ENCODE results near the gene SNX30. TPM values are rescaled to one million over a fixed set of nuclear protein-coding genes. Genes with fewer than 3 reads are reported as not detected.

SNX30 gene
- total RNA-seq, 1 donor = 20.4 TPM

DNA sequence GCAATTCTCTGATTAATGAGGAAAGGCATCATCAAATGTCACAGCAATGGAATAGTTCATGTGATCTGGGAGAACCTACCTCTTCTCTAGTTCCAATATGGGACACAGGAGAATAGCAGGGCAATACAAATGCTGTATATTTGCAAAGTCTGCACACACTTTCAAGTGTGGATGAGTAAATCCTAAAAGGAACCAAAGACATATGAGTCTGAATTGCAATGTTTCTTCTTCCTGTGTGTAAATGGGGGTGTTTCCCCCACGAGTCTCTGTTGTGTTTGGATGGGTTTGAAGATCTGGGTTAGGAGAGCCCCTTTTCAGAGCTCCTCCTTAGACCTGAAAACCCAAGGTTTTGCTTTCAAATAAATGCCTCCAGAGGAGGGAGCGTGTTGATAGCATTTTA lies 113.2 kb downstream of the SNX30 start:
- H3K9me3 ChIP-seq (ENCODE audit: low read depth, low read length) = no peaks in the 10 kb centered on the region
- H3K4me1 ChIP-seq (ENCODE audit: insufficient read depth, low read length) = peaks cover 93% of the 10 kb centered on the region
- H3K4me3 ChIP-seq (ENCODE audit: low read length) = no peak overlapping the region
- no peaks in the 10 kb centered on the region for H3K27me3 ChIP-seq (ENCODE audit: insufficient read depth, low read length)

DNA sequence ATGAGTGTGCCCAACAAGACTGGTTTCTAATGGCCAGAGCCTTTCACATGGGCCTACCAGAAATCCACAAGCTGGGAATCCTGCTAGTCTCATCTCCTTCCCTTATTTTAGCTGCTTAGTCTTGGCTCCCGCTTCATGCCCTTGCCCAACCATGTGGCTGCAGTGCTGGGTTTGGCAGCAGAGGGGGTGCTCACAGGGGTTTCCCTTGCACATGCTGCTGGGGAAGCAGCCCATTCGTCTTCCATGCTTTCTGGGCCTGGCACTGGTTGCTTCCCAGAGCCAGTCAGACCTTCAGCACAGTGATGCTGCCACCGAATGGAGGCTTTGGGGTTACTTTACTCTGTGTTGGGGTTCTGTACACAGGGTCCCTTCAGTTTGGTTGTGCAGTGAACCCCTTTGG lies 113.8 kb downstream of the SNX30 start:
- Histone ChIP-seq H3K4me1 (ENCODE audit: insufficient read depth, low read length) (peaks cover 90% of the 10 kb centered on the region), H3K4me3 (ENCODE audit: low read length) (no peak overlapping the region), H3K27me3 (ENCODE audit: insufficient read depth, low read length) (no peaks in the 10 kb centered on the region), H3K9me3 (ENCODE audit: low read depth, low read length) (no peaks in the 10 kb centered on the region)

DNA sequence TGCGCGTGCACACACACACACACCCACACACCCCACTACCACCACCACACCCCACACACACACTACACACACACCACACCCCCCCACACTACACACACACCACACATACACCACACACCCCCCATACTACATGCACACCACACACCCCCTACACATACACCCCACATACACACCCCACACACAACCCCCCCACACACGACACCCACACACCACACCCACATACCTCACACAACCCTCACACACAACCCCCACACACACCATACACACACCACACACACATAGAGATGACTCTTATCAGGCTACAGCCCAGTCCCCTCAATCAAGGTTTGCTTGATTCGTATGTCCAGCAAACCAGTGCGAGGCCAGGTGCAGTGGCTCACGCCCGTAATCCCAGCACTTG lies 114.4 kb downstream of the SNX30 start:
- Histone ChIP-seq H3K27me3 (ENCODE audit: insufficient read depth, low read length) (no peaks in the 10 kb centered on the region), H3K4me1 (ENCODE audit: insufficient read depth, low read length) (peaks cover 85% of the 10 kb centered on the region), H3K4me3 (ENCODE audit: low read length) (no peak overlapping the region), H3K9me3 (ENCODE audit: low read depth, low read length) (no peaks in the 10 kb centered on the region)

DNA sequence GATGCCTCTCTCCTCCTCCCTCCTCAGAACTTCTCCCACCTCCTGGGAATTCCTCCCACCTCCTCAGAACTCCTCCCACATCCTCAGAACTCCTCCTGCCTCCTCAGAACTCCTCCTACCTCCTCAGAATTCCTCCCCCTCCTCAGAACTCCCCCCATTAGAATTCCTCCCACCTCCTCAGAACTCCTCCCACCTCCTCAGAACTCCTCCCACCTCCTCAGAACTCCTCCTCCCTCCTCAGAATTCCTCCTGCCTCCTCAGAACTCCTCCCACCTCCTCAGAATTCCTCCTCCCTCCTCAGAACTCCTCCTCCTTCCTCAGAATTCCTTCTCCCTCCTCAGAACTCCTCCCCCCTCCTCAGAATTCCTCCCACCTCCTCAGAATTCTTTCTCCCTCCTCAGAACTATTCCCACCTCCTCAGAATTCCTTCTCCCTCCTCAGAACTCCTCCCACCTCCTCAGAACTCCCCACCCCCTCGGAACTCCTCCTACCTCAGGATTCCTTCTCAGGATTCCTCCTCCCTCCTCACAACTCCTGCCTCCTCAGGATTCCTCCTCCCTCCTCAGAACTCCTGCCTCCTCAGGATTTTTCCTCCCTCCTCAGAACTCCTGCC lies 116.2 kb downstream of the SNX30 start:
- no peaks in the 10 kb centered on the region for H3K27me3 ChIP-seq (ENCODE audit: insufficient read depth, low read length)
- no peaks in the 10 kb centered on the region for H3K9me3 ChIP-seq (ENCODE audit: low read depth, low read length)
- H3K4me1 ChIP-seq (ENCODE audit: insufficient read depth, low read length) = peaks cover 71% of the 10 kb centered on the region
- no peak overlapping the region for H3K4me3 ChIP-seq (ENCODE audit: low read length)

DNA sequence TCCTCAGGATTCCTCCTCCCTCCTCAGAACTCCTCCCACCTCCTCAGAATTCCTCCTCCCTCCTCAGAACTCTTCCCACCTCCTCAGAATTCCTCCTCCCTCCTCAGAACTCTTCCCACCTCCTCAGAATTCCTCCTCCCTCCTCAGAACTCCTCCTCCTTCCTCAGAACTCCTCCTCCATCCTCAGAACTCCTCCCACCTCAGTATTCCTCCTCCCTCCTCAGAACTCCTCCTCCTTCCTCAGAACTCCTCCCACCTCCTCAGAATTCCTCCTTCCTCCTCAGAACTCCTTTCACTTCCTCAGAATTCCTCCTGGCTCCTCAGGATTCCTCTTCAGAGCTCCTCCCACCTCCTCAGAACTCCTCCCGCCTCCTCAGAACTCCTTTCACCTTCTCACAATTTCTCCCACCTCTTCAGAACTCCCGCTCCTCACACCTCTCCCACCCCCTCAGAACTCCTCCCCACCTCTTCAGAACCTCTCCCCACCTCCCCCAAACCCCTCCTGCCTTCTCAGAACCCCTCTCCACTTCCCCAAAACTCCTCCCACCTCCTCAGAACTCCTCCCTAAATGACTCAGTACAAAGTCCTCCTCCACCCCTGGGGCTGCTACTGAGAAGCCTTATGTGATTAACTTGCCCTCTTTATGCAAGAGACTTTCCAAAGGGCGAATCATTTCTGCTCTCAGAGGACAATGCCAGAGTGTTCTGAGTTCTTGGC lies 116.9 kb downstream of the SNX30 start:
- no peaks in the 10 kb centered on the region for H3K9me3 ChIP-seq (ENCODE audit: low read depth, low read length)
- H3K4me3 ChIP-seq (ENCODE audit: low read length) = no peak overlapping the region
- H3K27me3 ChIP-seq (ENCODE audit: insufficient read depth, low read length) = no peaks in the 10 kb centered on the region
- peaks cover 71% of the 10 kb centered on the region for H3K4me1 ChIP-seq (ENCODE audit: insufficient read depth, low read length)

DNA sequence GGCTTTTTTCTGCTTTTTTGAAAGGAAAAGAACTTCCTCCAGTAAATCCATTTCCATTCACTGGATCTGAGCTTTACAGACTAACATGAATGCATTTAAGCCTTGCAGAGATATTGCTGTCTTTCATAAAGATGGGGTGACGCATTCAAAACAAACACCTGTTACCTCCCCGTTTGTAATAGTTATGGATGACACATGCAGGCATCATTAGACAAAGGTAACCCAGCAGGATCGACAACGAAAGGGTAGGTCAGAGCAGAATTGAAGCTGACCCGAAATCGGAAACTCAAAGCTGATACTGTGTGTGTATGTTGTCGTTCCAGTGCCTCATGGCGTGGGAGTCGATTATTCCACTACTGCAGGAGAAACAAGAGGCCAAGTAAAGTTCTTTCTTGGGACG lies 117.9 kb downstream of the SNX30 start:
- no peaks in the 10 kb centered on the region for H3K27me3 ChIP-seq (ENCODE audit: insufficient read depth, low read length)
- H3K4me3 ChIP-seq (ENCODE audit: low read length) = no peak overlapping the region
- H3K4me1 ChIP-seq (ENCODE audit: insufficient read depth, low read length) = peaks cover 63% of the 10 kb centered on the region
- H3K9me3 ChIP-seq (ENCODE audit: low read depth, low read length) = no peaks in the 10 kb centered on the region

DNA sequence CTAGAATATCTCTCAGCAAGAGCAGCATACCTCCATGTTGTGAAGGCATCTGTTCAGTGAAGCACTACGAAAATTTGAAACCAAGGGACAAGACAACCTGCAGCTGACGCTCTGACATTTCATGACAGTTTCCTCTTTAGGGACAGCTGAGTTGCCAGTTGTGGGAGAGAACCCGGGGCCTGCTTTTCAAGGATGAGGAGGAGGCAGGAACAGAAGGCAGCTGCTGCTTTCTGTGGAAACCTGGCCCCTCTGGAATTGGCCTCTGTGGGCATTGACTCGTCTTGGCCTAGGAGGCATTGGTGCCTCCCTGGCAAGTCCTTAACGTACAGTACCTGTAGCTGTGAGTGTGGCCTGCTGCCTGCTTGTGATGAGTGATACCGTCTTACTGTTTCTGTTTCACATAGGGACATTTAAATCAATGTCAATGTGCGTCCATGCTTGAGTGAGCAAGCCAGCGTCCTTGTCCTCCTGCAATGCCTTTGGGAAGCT lies 118.5 kb downstream of the SNX30 start:
- Histone ChIP-seq H3K9me3 (ENCODE audit: low read depth, low read length) (no peaks in the 10 kb centered on the region), H3K4me3 (ENCODE audit: low read length) (no peak overlapping the region), H3K27me3 (ENCODE audit: insufficient read depth, low read length) (no peaks in the 10 kb centered on the region), H3K4me1 (ENCODE audit: insufficient read depth, low read length) (peaks cover 57% of the 10 kb centered on the region)

DNA sequence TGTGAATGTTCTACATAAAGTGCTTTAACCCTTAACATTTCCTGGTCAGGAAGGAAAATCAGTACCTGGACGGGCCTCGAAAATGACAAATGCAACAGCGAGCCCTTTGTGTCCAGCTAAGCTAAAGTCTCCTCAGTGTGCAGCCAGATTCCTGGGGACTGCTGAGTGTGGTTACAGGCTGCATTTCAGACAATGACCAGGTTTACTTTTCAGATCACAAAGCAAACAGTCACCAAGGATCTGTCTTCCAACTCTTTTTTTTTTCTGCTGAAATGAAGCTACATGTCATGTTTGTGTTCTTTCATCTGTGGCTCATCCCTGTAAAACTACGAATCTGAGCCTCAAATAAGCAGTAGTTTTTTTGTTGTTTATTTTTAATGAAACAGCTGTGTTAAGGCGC lies 119.4 kb downstream of the SNX30 start:
- Histone ChIP-seq H3K9me3 (ENCODE audit: low read depth, low read length) (no peaks in the 10 kb centered on the region), H3K4me3 (ENCODE audit: low read length) (no peak overlapping the region), H3K27me3 (ENCODE audit: insufficient read depth, low read length) (no peaks in the 10 kb centered on the region), H3K4me1 (ENCODE audit: insufficient read depth, low read length) (peaks cover 49% of the 10 kb centered on the region)

DNA sequence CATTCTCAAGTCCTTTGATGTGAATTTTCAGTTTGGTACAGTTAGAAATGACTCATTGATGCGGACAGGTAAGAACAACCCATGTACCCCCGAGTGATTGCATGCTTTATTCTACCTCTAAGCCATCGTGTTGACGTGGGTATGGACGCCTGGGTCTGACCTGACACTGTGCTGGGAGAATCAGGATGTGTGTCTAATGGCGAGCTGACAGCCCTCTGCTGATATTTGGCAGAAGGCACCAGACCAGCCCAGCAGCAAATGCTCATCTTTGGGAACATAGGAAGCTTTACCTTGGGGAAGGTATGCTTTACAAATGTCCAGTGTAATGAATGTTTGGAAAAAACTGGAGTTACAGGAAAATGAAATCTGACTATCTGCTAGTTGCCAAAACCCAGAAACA lies 120.0 kb downstream of the SNX30 start:
- Histone ChIP-seq H3K4me1 (ENCODE audit: insufficient read depth, low read length) (peaks cover 44% of the 10 kb centered on the region), H3K27me3 (ENCODE audit: insufficient read depth, low read length) (no peaks in the 10 kb centered on the region), H3K4me3 (ENCODE audit: low read length) (no peak overlapping the region), H3K9me3 (ENCODE audit: low read depth, low read length) (no peaks in the 10 kb centered on the region)

DNA sequence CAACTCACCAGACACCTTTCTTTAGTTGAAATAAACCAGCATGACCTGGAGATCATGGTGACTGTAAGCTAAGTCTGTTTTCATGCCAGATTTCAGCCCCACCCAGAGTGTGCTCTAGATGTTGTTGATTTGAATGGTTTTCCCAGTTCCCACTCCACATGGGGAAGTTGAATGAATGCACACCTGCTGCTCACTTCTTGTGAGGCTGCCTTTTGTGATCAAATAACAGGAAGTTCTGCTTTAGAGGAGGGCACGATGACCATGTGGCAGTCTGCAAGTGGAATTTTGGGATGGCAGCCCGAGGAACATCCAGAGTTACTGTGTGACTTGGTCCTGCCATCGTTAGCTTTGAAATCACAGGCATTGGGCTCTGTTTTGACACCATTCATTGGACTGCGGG lies 121.5 kb downstream of the SNX30 start:
- peaks cover 29% of the 10 kb centered on the region for H3K4me1 ChIP-seq (ENCODE audit: insufficient read depth, low read length)
- no peaks in the 10 kb centered on the region for H3K9me3 ChIP-seq (ENCODE audit: low read depth, low read length)
- H3K27me3 ChIP-seq (ENCODE audit: insufficient read depth, low read length) = no peaks in the 10 kb centered on the region

DNA sequence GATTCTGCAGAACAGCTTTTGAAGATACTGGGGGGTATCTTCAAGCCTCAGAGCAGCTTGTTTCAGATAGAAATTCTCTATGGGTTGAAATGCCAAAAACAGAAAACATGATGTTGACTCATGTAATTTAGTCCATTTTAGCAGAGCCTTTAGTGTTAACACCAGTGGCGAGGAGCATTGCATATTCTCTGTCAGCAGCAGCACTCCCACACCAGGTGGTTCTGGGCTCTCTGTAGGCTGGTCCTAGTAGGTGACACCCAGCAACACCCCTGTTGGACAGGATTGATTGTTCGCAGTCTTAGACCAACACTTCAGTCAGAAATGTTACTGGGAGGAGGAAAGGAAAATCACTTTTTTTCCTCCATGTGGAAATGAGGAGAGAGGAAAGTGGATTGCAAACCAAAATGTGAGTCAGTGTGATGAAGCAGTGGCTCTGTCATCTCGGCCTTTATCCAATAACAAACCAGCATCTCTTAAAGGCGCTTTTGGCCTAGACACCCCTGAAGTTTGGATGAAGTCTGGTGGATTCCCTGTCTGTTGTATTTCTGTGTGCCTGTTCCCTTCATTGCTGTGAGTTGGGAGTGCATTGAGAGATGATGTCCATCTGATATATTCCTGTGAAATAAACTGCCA lies 123.3 kb downstream of the SNX30 start:
- Histone ChIP-seq H3K27me3 (ENCODE audit: insufficient read depth, low read length) (no peaks in the 10 kb centered on the region), H3K4me1 (ENCODE audit: insufficient read depth, low read length) (peaks cover 16% of the 10 kb centered on the region), H3K9me3 (ENCODE audit: low read depth, low read length) (no peaks in the 10 kb centered on the region), H3K4me3 (ENCODE audit: low read length) (no peak overlapping the region)

More for the DNA sequence above, 121.5 kb downstream of the SNX30 start:
- H3K4me3 ChIP-seq (ENCODE audit: low read length) = no peak overlapping the region

DNA sequence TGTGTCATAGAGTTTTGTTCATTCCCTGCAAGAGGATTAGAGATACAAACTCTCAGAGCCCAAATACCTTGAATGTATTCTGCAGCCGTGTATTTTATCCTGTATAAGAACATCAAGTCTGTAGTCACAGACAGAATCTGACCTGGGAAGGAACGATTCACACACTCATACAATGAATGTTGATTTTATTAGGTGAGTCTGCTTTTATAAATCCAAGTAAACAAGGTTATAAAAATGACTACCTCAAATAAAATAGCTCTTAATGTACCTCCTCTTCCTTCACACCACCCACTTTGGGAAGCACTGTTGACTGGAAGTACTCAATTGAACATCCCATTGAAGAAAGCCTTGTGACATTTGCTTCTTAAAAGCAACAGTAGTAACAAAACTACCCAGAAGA lies 128.2 kb downstream of the SNX30 start:
- H3K4me1 ChIP-seq (ENCODE audit: insufficient read depth, low read length) = no peaks in the 10 kb centered on the region
- H3K9me3 ChIP-seq (ENCODE audit: low read depth, low read length) = no peaks in the 10 kb centered on the region
- no peaks in the 10 kb centered on the region for H3K27me3 ChIP-seq (ENCODE audit: insufficient read depth, low read length)
- H3K4me3 ChIP-seq (ENCODE audit: low read length) = no peak overlapping the region

DNA sequence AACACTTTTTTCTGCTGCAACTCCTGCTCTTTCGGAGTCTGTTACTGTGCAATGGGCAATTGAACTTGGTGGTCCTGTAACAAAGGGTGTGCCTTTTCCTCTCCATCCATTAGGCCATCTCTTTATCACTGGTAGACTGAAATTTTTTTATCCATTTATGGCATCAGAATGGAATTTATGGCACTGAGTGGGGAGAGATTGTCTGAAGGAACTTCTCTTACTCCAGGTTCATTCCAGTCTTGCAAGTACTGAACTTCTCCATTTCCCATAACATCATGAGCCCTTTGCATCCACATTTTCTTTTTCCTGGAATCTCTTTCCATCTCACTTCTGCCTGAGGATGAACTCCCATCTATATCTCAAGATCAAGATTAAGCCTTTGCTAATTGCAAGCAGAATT lies 130.1 kb downstream of the SNX30 start:
- H3K9me3 ChIP-seq (ENCODE audit: low read depth, low read length) = no peaks in the 10 kb centered on the region
- H3K4me1 ChIP-seq (ENCODE audit: insufficient read depth, low read length) = no peaks in the 10 kb centered on the region
- no peaks in the 10 kb centered on the region for H3K27me3 ChIP-seq (ENCODE audit: insufficient read depth, low read length)
- no peak overlapping the region for H3K4me3 ChIP-seq (ENCODE audit: low read length)

DNA sequence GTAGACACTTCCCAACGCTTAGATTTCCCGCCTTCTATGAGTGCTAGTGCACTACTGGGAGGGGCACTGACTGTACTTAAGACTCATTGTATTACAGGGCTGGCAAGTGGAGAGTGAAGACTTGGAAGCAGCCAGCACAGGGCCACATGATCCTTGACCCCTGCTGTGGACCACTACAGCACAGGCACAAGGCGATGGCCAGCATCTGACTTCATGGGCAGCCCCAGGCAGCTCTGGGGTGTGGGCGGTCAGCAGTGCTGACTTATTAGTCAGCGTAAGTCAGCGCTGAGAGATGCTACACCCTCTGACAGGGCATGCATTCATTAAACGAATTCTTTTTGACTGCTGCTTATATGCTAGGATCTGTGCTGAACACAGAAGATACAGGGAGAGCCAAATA lies 130.8 kb downstream of the SNX30 start:
- Histone ChIP-seq H3K4me1 (ENCODE audit: insufficient read depth, low read length) (no peaks in the 10 kb centered on the region), H3K27me3 (ENCODE audit: insufficient read depth, low read length) (no peaks in the 10 kb centered on the region), H3K4me3 (ENCODE audit: low read length) (no peak overlapping the region), H3K9me3 (ENCODE audit: low read depth, low read length) (no peaks in the 10 kb centered on the region)

DNA sequence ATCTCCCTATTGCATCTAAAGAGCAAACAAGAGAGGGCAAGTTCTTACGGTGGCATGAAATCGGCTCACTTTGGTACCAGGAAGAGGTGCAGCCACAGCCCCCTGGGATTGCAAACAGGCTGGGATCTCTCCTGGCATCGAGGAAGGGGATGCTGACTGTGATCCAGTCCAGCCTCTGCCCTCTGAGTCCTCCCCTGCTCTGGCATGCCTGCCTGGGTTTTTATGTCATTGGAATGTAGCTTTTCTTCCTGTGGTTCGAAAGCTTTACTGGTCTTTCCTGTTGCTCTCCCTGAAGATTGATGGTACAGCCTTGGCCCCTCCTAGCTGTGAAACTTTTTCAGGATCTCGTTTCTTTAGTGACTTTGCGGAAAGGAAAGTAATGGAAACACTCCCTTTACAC lies 133.5 kb downstream of the SNX30 start:
- Histone ChIP-seq H3K4me1 (ENCODE audit: insufficient read depth, low read length) (peaks cover 23% of the 10 kb centered on the region), H3K4me3 (ENCODE audit: low read length) (no peak overlapping the region), H3K9me3 (ENCODE audit: low read depth, low read length) (no peaks in the 10 kb centered on the region), H3K27me3 (ENCODE audit: insufficient read depth, low read length) (no peaks in the 10 kb centered on the region)
